ENCODE data around the gene PLCD1. TPM values are rescaled to one million over a fixed set of nuclear protein-coding genes. Genes with fewer than 3 reads are reported as not detected.

Gene PLCD1
- total and polyA plus RNA-seq, 2 of the 13 experiments (the other 11 are each of a cell fraction or from before 2014, with no cell fraction given), result 10.1 to 12.4 TPM

DNA sequence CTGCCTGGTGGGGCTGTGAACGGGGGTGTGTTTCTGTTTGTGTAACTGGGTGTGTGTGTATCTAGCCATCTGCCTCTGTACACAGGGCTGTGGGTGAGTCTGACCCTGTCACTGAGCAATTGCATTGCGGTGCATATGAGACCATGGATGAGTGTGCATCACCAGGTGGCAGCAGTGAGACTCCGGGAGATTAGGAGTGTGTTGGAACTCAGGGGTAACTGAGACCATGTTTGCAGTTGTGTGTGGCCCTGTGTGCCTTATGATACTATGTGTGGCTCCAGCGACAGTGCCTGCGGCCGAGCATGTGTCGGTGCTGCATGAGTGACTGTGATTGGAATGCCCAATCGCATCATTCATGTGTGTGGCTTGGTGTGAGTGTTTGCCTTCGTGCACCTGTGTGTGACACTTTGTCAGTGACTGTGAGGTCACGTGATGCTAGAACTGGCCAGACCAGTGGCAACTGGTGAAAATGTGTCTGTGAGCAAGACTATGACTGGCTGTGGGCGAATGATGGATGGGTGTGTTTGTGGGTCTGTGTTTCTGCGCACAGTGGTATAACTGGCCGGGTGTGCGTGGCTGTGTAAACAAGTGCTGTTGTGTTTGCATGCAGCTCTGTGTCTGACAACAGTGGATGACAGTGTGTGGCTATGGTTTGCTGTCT lies 24.9 kb downstream of the PLCD1 start (continued):
- peak; percentile 38 for TF ChIP-seq TFDP1 (CRISPR knock-in tag; IDR thresholded peaks at IDR 0.05; ENCODE audit: borderline replicate concordance)
- no peak for TF ChIP-seq ZNF597 (CRISPR knock-in tag; IDR thresholded peaks at IDR 0.05)
- no peak for TF ChIP-seq ZNF768 (CRISPR knock-in tag; IDR thresholded peaks at IDR 0.05)
- peak; percentile 83 for TF ChIP-seq YEATS4 (CRISPR knock-in tag; IDR thresholded peaks at IDR 0.05; ENCODE audit: borderline replicate concordance)
- TF ChIP-seq, protein P1, sequence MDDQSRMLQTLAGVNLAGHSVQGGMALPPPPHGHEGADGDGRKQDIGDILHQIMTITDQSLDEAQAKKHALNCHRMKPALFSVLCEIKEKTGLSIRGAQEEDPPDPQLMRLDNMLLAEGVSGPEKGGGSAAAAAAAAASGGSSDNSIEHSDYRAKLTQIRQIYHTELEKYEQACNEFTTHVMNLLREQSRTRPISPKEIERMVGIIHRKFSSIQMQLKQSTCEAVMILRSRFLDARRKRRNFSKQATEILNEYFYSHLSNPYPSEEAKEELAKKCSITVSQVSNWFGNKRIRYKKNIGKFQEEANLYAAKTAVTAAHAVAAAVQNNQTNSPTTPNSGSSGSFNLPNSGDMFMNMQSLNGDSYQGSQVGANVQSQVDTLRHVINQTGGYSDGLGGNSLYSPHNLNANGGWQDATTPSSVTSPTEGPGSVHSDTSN (CRISPR knock-in tag; IDR thresholded peaks at IDR 0.05; ENCODE audit: borderline replicate concordance), result no peak
- peak; percentile 43; the same call in 1 of the 2 replicates for TF ChIP-seq ZNF510 (CRISPR knock-in tag; IDR thresholded peaks at IDR 0.05; ENCODE audit: low read depth)
- TF ChIP-seq ZNF256 (CRISPR knock-in tag; conservative IDR thresholded peaks at IDR 0.05), result no peak
- no peak for TF ChIP-seq ZNF550 (CRISPR knock-in tag; IDR thresholded peaks at IDR 0.05; ENCODE audit: borderline replicate concordance)
- peak; percentile 27; the same call in 1 of the 2 replicates for TF ChIP-seq NR2C2 (CRISPR knock-in tag; IDR thresholded peaks at IDR 0.05; ENCODE audit: borderline replicate concordance)
- TF ChIP-seq SALL1 (CRISPR knock-in tag; IDR thresholded peaks at IDR 0.05), result peak; percentile 57; the same call in 1 of the 2 replicates
- TF ChIP-seq FOXP4 (CRISPR knock-in tag; IDR thresholded peaks at IDR 0.05), result no peak
- TF ChIP-seq, protein P2, sequence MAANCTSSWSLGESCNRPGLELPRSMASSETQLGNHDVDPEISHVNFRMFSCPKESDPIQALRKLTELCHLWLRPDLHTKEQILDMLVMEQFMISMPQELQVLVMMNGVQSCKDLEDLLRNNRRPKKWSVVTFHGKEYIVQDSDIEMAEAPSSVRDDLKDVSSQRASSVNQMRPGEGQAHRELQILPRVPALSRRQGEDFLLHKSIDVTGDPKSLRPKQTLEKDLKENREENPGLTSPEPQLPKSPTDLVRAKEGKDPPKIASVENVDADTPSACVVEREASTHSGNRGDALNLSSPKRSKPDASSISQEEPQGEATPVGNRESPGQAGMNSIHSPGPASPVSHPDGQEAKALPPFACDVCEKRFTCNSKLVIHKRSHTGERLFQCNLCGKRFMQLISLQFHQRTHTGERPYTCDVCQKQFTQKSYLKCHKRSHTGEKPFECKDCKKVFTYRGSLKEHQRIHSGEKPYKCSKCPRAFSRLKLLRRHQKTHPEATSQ (CRISPR knock-in tag; IDR thresholded peaks at IDR 0.05; ENCODE audit: borderline replicate concordance), result no peak
- peak; percentile 13; the same call in 1 of the 2 replicates for TF ChIP-seq SP4 (CRISPR knock-in tag; IDR thresholded peaks at IDR 0.05)
- peak; percentile 32 to 46; a peak in 2 of 4 replicates for TF ChIP-seq KLF16 (CRISPR knock-in tag; IDR thresholded peaks at IDR 0.05)
- TF ChIP-seq ZNF782 (CRISPR knock-in tag; IDR thresholded peaks at IDR 0.05; ENCODE audit: borderline replicate concordance), result no peak
- no peak for TF ChIP-seq TBL1XR1 (IDR thresholded peaks at IDR 0.05; ENCODE audit: borderline replicate concordance, low read length, partially characterized antibody)
- TF ChIP-seq ZBTB4 (CRISPR knock-in tag; IDR thresholded peaks at IDR 0.05; ENCODE audit: borderline replicate concordance), result no peak
- no peak for TF ChIP-seq ZIK1 (CRISPR knock-in tag; IDR thresholded peaks at IDR 0.05; ENCODE audit: borderline replicate concordance, low read depth)

Data from HepG2 (cell line).